Left ventricle myocardium inferior (tissue), 1 donor: ENCODE results near the gene GPR179. TPM values are rescaled to one million over a fixed set of nuclear protein-coding genes. Genes with fewer than 3 reads are reported as not detected.
A peak's percentile ranks its signal among the peaks of the same experiment; 100 is the strongest.

Source experiments
- DNase-seq: peaks from one replicate; pipeline ENCODE4 v3.0.0-alpha.2; 2020
- H3K27ac ChIP-seq: fragments of 200-600 bp; replicated peaks from 2 replicates; pipeline ENCODE4 v1.8.0; 2021
- H3K27me3 ChIP-seq: fragments of 200-600 bp; 2 replicates; pipeline ENCODE4 v1.8.0; 2021; ENCODE audit warnings: low read depth
- H3K36me3 ChIP-seq: fragments of 200-600 bp; 2 replicates; pipeline ENCODE4 v1.8.0; 2021
- H3K4me1 ChIP-seq: fragments of 200-600 bp; 2 replicates; pipeline ENCODE4 v1.8.0; 2021
- H3K4me3 ChIP-seq: fragments of 200-600 bp; 2 replicates; pipeline ENCODE4 v1.8.0; 2021; ENCODE audit warnings: mild to moderate bottlenecking, moderate library complexity
- H3K9me3 ChIP-seq: fragments of 200-600 bp; replicated peaks from 2 replicates; pipeline ENCODE4 v1.8.0; 2021
- intact Hi-C: fragments of 100-400 bp; cut with micrococcal nuclease; formaldehyde crosslinking; loops from one replicate; pipeline ENCODE4 v1.11.0; 2022
- total RNA-seq: library from RNA; stranded (reverse); fragmentation: NEBNext Ultra II Directional; extraction: Animal tissue kit (Norgen Biotek cat#: 25700); gene quantifications from one replicate; pipeline ENCODE4 v1.2.1, GENCODE V29; 2021
- TF ChIP-seq, protein P1 (sequence below): fragments of 200-600 bp; IDR thresholded peaks from 2 replicates; pipeline ENCODE4 v1.8.0; 2021; ENCODE audit warnings: antibody characterized with exemption, mild to moderate bottlenecking, borderline replicate concordance
- donor health status: DM: no; HTN: yes; CAD: no; lungs with severe emphysema.

The GPR179 gene
- total RNA-seq, 1 donor from 2014 or later = 0.05 TPM

DNA sequence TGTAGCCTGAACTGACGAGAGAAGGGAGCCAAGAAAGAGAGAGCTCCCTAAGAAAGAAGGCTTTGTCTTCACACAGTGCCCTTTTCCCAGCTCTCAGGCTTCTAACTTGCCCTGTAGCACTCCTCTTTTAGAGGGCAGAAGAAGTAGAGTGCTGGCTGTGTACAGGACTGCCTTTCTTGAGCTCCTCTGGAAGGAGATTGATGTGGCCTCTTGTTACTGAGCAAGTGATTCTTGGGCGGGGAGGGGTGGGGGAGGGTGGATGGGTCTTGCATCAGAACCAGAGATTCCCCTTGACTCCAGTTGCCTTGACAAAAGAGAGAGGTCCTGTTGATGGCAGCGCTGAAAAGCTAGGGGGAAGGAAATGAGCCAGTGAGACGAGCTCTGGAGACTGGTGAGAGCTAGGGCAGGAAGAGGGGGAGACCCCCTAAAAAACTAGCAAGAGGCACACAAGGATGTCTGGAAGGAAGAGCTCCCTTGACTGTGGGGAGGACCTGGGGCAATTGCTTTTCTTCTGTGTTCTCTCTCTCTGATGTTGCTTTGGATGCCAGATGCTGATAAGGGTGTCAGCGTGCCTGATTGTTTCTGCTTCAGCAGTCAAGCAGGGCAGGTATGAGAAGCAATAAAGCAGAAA lies 18.4 kb downstream of the GPR179 start:
- peak overlapping the region; percentile 33 for H3K27ac ChIP-seq

DNA sequence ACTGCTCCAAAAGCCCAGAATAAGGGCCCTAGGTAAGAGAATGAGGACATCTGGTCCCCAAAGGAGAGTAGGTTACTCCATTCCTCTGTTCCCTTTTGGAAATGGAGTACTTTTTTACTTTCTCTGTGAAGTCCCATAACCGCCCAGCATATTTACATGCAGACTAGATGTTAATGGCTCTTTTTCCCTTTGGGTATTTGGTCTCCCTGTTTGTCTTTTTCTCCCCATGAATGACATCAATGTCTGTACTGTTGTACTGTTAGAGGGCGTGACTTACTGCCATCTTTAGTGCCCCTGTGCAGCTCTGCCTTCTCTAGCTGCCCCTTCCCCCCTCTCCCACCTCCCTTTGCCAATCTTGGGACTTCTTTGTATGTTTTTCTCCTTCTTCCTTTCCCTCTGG lies 19.0 kb downstream of the GPR179 start:
- H3K27me3 ChIP-seq = peaks cover 5% of the 10 kb centered on the region
- H3K4me1 ChIP-seq = peaks cover 13% of the 10 kb centered on the region
- H3K4me3 ChIP-seq = no peak overlapping the region
- peaks cover 31% of the 10 kb centered on the region for H3K36me3 ChIP-seq
- H3K27ac ChIP-seq = peak overlapping the region; percentile 33
- intact Hi-C loops = no loop called here
- no peak for DNase-seq
- H3K9me3 ChIP-seq = no peaks in the 10 kb centered on the region
- TF ChIP-seq, protein P1, sequence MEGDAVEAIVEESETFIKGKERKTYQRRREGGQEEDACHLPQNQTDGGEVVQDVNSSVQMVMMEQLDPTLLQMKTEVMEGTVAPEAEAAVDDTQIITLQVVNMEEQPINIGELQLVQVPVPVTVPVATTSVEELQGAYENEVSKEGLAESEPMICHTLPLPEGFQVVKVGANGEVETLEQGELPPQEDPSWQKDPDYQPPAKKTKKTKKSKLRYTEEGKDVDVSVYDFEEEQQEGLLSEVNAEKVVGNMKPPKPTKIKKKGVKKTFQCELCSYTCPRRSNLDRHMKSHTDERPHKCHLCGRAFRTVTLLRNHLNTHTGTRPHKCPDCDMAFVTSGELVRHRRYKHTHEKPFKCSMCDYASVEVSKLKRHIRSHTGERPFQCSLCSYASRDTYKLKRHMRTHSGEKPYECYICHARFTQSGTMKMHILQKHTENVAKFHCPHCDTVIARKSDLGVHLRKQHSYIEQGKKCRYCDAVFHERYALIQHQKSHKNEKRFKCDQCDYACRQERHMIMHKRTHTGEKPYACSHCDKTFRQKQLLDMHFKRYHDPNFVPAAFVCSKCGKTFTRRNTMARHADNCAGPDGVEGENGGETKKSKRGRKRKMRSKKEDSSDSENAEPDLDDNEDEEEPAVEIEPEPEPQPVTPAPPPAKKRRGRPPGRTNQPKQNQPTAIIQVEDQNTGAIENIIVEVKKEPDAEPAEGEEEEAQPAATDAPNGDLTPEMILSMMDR = no peak

More for the DNA sequence above, 18.4 kb downstream of the GPR179 start:
- H3K9me3 ChIP-seq = no peaks in the 10 kb centered on the region
- peaks cover 11% of the 10 kb centered on the region for H3K27me3 ChIP-seq
- intact Hi-C loops = no loop called here
- DNase-seq = no peak
- H3K4me1 ChIP-seq = peaks cover 13% of the 10 kb centered on the region
- no peak overlapping the region for H3K4me3 ChIP-seq
- TF ChIP-seq, protein P1 = no peak
- peaks cover 27% of the 10 kb centered on the region for H3K36me3 ChIP-seq

DNA sequence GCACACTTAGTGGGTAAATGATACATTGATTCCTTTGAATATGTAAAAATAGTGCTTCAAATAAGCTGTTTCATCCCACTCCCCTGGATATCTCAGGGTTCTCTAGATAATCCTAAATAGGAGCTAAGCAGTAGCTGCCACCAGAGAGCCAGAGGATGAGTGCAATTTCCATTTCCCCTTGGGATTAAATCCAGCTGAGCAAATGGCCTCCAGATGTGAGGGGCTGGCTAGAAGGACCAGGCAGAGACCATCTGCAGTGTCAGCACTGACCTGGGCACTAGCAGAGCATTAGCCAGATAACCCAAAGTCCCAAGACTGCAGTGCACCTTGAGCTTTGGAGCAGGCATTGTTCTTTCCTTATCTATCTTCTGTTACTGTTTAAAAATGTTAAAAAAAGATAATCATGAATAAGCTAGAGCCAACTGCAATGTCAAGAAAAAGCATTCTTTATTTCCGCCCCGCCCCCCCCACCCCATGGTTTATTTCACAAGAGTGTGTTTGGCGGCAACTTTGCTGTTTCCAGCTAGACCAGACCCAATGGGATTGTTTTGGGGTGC lies 19.5 kb downstream of the GPR179 start:
- H3K27me3 ChIP-seq = no peaks in the 10 kb centered on the region
- H3K36me3 ChIP-seq = peaks cover 37% of the 10 kb centered on the region
- H3K9me3 ChIP-seq = no peaks in the 10 kb centered on the region
- H3K4me3 ChIP-seq = no peak overlapping the region
- intact Hi-C loops = no loop called here
- peaks cover 13% of the 10 kb centered on the region for H3K4me1 ChIP-seq
- peak overlapping the region; percentile 33 for H3K27ac ChIP-seq
- TF ChIP-seq, protein P1 = no peak
- DNase-seq = no peak

DNA sequence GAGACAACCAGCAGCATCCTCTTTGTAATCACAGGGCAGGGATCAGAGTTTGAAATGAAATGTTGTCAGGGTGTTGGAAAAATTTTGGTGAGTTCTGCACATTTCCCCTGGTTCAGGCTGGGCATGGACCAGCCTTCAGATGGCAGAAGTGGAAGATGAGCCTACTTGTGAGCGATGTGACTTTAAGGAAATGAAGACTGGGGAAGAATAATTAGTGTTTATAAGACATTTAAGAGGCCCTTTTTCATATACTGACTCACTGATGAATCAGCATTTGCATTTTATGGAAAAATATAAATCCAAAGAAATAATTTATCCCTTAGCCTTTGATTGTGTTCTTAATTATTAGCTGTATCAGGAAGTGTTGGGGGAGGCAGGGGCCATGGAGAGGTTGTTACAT lies 20.9 kb downstream of the GPR179 start:
- Histone ChIP-seq H3K27me3 (no peaks in the 10 kb centered on the region), H3K4me3 (no peak overlapping the region), H3K9me3 (no peaks in the 10 kb centered on the region), H3K4me1 (peaks cover 13% of the 10 kb centered on the region), H3K36me3 (peaks cover 42% of the 10 kb centered on the region), H3K27ac (no peak overlapping the region)
- no peak for DNase-seq
- intact Hi-C loops = no loop called here
- TF ChIP-seq, protein P1 = no peak

DNA sequence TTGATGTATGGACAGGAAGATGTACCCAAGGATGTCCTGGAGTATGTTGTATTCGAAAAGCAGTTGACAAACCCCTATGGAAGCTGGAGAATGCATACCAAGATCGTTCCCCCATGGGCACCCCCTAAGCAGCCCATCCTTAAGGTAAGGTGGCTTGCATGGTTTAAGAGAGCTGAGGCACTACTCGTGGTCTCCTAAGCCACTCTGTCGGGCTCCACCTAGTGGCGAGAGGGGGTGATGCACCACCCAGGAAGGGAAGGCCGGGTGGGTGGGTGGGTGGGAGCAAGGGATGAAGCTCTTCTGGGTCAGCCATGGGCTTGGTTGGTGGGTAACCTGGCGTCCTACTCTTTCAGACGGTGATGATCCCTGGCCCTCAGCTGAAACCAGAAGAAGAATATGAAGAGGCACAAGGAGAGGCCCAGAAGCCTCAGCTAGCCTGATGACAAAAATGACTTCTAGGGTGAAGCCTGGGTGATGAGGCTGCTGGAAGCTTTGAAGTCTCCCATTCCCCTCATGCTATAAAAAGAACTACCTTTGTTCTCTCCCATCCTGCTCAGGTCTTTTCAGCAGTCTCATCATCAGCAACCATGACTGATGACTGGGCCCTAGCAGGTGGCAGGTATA lies 21.5 kb downstream of the GPR179 start:
- no peak overlapping the region for H3K27ac ChIP-seq
- intact Hi-C loops = no loop called here
- TF ChIP-seq, protein P1 = peak; percentile 89
- no peak overlapping the region for H3K4me3 ChIP-seq
- peak; percentile 54 for DNase-seq
- no peaks in the 10 kb centered on the region for H3K9me3 ChIP-seq
- H3K27me3 ChIP-seq = no peaks in the 10 kb centered on the region
- peaks cover 42% of the 10 kb centered on the region for H3K36me3 ChIP-seq
- H3K4me1 ChIP-seq = peaks cover 13% of the 10 kb centered on the region
